HepG2 (cell line): ENCODE results near the gene APOC4. TPM values are rescaled to one million over a fixed set of nuclear protein-coding genes. Genes with fewer than 3 reads are reported as not detected.
"Not testable (repeated sequence)": the region's sequence is repeated elsewhere in the genome, so short reads cannot be mapped to it uniquely, and the experiment has no call there.

Experiments used
- ATAC-seq: fragments of 200-7000 bp; cut with Tn5 transposase; 3 replicates; pipeline ENCODE4 v1.9.1; 2020; ENCODE audit warnings: mild to moderate bottlenecking, moderate library complexity
- BruUV-seq: library from RNA; stranded (reverse); fragments of 400-500 nt; replicated peaks from 2 replicates; lab custom pipeline; 2021; lab: Mats Ljungman, UMichigan
- CTCF ChIA-PET: fragments of 300-600 bp; formaldehyde crosslinking; extraction: SDS; loops from one replicate; lab custom pipeline; 2021; ENCODE audit warnings: low total read pairs, inconsistent platforms, low intra/inter-chr PET ratio; lab: Yijun Ruan, JAX
- POLR2A ChIA-PET: fragments of 350-600 bp; sonication (Branson Sonifier 250); formaldehyde crosslinking; loops from one replicate; lab custom pipeline; 2020; ENCODE audit warnings: antibody characterized with exemption, inconsistent platforms; lab: Yijun Ruan, JAX
- DNase-seq: peaks from one replicate; pipeline ENCODE4 v3.0.0-alpha.2; 2015; ENCODE audit warnings: low spot score
- FAIRE-seq: peaks from 3 replicates; lab custom pipeline; 2011; peaks lifted over from hg19 to GRCh38; lab: Jason Lieb, UNC
- H2AFZ ChIP-seq: one replicate; pipeline ENCODE4 v1.6.1; 2011; ENCODE audit warnings: low read length, inconsistent platforms
- H3K27ac ChIP-seq: fragments of 300-600 bp; 3 replicates; pipeline ENCODE4 v1.8.0; 2011; ENCODE audit warnings: mixed run types, mild to moderate bottlenecking, mixed read lengths, low read length, inconsistent platforms; ENCODE audit not compliant: insufficient read depth; ENCODE audit errors: extremely low read length
- H3K27me3 ChIP-seq, 2 experiments: fragments of 200-600 bp in 1 of 2; 2 replicates in 1 of 2; 3 replicates in 1 of 2; pipeline versions ENCODE4 v1.6.0 to v1.8.0; 2011; ENCODE audit warnings: low read length in 2 of 2, mild to moderate bottlenecking in 2 of 2, moderate library complexity in 2 of 2, inconsistent platforms in 1 of 2; ENCODE audit not compliant: insufficient read depth in 2 of 2, control insufficient read depth in 1 of 2
- H3K36me3 ChIP-seq, 2 experiments: fragments of 200-600 bp in 1 of 2; replicated peaks in 1 of 2; 2 replicates in 1 of 2; 3 replicates in 1 of 2; pipeline versions ENCODE4 v1.5.1 to v1.8.0; 2011; ENCODE audit warnings: low read length in 2 of 2, inconsistent platforms in 1 of 2; ENCODE audit not compliant: insufficient read depth in 2 of 2, control insufficient read depth in 1 of 2
- H3K4me1 ChIP-seq: 2 replicates; pipeline ENCODE4 v1.5.1; 2012; ENCODE audit warnings: low read length, inconsistent platforms; ENCODE audit not compliant: insufficient read depth
- H3K4me2 ChIP-seq: 2 replicates; pipeline ENCODE4 v1.6.0; 2011; ENCODE audit warnings: low read depth, low read length, inconsistent platforms
- H3K4me3 ChIP-seq, 3 experiments: fragments of 200-600 bp in 1 of 3; sonication (generic), shearing (Covaris generic) in 1 of 3; replicated peaks in 1 of 3; 2 replicates each; pipeline ENCODE4 v1.5.1; 2011 to 2016; ENCODE audit warnings: low read length in 3 of 3, inconsistent platforms in 2 of 3, low read depth in 2 of 3, mild to moderate bottlenecking in 2 of 3, control low read depth in 1 of 3, mixed read lengths in 1 of 3; ENCODE audit not compliant: insufficient read depth in 1 of 3
- H3K79me2 ChIP-seq: one replicate; pipeline ENCODE4 v1.6.1; 2011; ENCODE audit warnings: low read length, inconsistent platforms; ENCODE audit not compliant: insufficient read depth
- H3K9ac ChIP-seq: 2 replicates; pipeline ENCODE4 v1.6.0; 2011; ENCODE audit warnings: mild to moderate bottlenecking, low read depth, low read length, inconsistent platforms; ENCODE audit not compliant: insufficient read depth
- H3K9me3 ChIP-seq: 2 replicates; pipeline ENCODE4 v1.5.1; 2012; ENCODE audit warnings: mild to moderate bottlenecking, low read length
- H4K20me1 ChIP-seq: 2 replicates; pipeline ENCODE4 v1.6.0; 2011; ENCODE audit warnings: inconsistent platforms, mild to moderate bottlenecking, low read length, moderate library complexity; ENCODE audit not compliant: insufficient read depth
- KLF9 ChIP-seq: IDR thresholded peaks from 2 replicates; pipeline ENCODE4 v1.6.1; 2016; ENCODE audit warnings: low read depth
- NFATC3 ChIP-seq: sonication (generic); formaldehyde crosslinking; IDR thresholded peaks from 2 replicates; pipeline ENCODE4 v1.5.1; 2020; ENCODE audit warnings: mild to moderate bottlenecking, missing genetic modification reagents
- SKIL ChIP-seq: sonication (generic); formaldehyde crosslinking; IDR thresholded peaks from 2 replicates; pipeline ENCODE4 v1.8.0; 2022; ENCODE audit warnings: missing genetic modification reagents, mild to moderate bottlenecking, moderate library complexity, borderline replicate concordance
- ZFP36 ChIP-seq: fragments of 150-350 bp; IDR thresholded peaks from 2 replicates; pipeline ENCODE4 v1.6.1; 2018; ENCODE audit warnings: borderline replicate concordance, low read length, low read depth; ENCODE audit not compliant: partially characterized antibody
- ZNF724P ChIP-seq: sonication (generic); formaldehyde crosslinking; IDR thresholded peaks from 2 replicates; pipeline ENCODE4 v1.8.0; 2022; ENCODE audit warnings: missing genetic modification reagents, borderline replicate concordance
- ZUFSP ChIP-seq: sonication (generic); formaldehyde crosslinking; IDR thresholded peaks from 2 replicates; pipeline ENCODE4 v1.9.0; 2021; ENCODE audit warnings: missing genetic modification reagents, mild to moderate bottlenecking, borderline replicate concordance
- WGBS: methylation state at CpG from one replicate; pipeline ENCODE4 v1.1.6; 2017; ENCODE audit warnings: low lambda C conversion rate; 5-methylcytosine and 5-hydroxymethylcytosine counted together
- in situ Hi-C: cut with HindIII; loops from 2 replicates; pipeline ENCODE4 v1.10.0; 2017; ENCODE audit warnings: low pct_unique_long_range_greater_than_20kb; ENCODE audit not compliant: extremely low pct_ligation_motif_present
- intact Hi-C: fragments of 100-400 bp; cut with micrococcal nuclease; formaldehyde crosslinking; loops from one replicate; pipeline ENCODE4 v1.10.0; 2022; ENCODE audit not compliant: unreplicated experiment
- polyA plus RNA-seq, 8 experiments: library from polyadenylated mRNA; depleted of rRNA in 3 of 8; stranded (reverse) in 7 of 8; unstranded in 1 of 8; fragments of >200 nt; fragmentation: Illumina TruSeq in 4 of 8; extraction: Trizol in 4 of 8; gene quantifications; 2 replicates each; pipeline versions ENCODE4 v1.2.1 to v1.2.3, GENCODE V29; 2011 to 2016; ENCODE audit warnings: low read depth in 4 of 8, missing spikeins in 1 of 8, mixed read lengths in 1 of 8; ENCODE audit not compliant: insufficient read depth in 1 of 8
- total RNA-seq, 5 experiments: library from RNA; depleted of rRNA; stranded (reverse); fragments of >200 nt; fragmentation: Illumina TruSeq; extraction: Trizol; gene quantifications; 2 replicates each; pipeline ENCODE4 v1.2.3, GENCODE V29; 2016; ENCODE audit warnings: low read depth in 1 of 5
- TF ChIP-seq, protein P1 (sequence below): fragments of 450-650 bp; IDR thresholded peaks from 2 replicates; pipeline ENCODE4 v1.6.1; 2017; ENCODE audit warnings: mild to moderate bottlenecking
- TF ChIP-seq, protein P2 (sequence below): sonication (generic); formaldehyde crosslinking; IDR thresholded peaks from 2 replicates; pipeline ENCODE4 v1.5.0; 2020; ENCODE audit warnings: mild to moderate bottlenecking, missing genetic modification reagents

The APOC4 gene
- total and polyA plus RNA-seq, 2 of the 13 experiments (the other 11 are each of a cell fraction or from before 2014, with no cell fraction given) = 0.46 TPM; not detected in 1

GRCh38 chr19:44969437-44969836 lies 27.4 kb downstream of the APOC4 start:
- no peaks in the 10 kb centered on the region for H3K79me2 ChIP-seq
- H3K27me3 ChIP-seq = no peaks in the 10 kb centered on the region
- no peak overlapping the region for H3K4me3 ChIP-seq
- no peaks in the 10 kb centered on the region for H3K9me3 ChIP-seq
- BruUV-seq = no TSS peak
- no peak overlapping the region for H2AFZ ChIP-seq
- H3K36me3 ChIP-seq = peaks cover 17 to 42% of the 10 kb centered on the region in 2 experiments; a peak in 4 of 5 replicates
- H3K4me1 ChIP-seq = peaks cover 7% of the 10 kb centered on the region
- WGBS = 93% methylated on average over 5 of the region's 5 CpGs
- H3K4me2 ChIP-seq = no peak overlapping the region
- intact Hi-C loops = no loop called here
- POLR2A ChIA-PET = no interaction called here
- CTCF ChIA-PET = no interaction called here
- DNase-seq = no peak
- H4K20me1 ChIP-seq = no peaks in the 10 kb centered on the region
- TF ChIP-seq KLF9 = no peak
- no peak for TF ChIP-seq ZFP36
- TF ChIP-seq ZUFSP (CRISPR knock-in tag) = no peak
- TF ChIP-seq, protein P1, sequence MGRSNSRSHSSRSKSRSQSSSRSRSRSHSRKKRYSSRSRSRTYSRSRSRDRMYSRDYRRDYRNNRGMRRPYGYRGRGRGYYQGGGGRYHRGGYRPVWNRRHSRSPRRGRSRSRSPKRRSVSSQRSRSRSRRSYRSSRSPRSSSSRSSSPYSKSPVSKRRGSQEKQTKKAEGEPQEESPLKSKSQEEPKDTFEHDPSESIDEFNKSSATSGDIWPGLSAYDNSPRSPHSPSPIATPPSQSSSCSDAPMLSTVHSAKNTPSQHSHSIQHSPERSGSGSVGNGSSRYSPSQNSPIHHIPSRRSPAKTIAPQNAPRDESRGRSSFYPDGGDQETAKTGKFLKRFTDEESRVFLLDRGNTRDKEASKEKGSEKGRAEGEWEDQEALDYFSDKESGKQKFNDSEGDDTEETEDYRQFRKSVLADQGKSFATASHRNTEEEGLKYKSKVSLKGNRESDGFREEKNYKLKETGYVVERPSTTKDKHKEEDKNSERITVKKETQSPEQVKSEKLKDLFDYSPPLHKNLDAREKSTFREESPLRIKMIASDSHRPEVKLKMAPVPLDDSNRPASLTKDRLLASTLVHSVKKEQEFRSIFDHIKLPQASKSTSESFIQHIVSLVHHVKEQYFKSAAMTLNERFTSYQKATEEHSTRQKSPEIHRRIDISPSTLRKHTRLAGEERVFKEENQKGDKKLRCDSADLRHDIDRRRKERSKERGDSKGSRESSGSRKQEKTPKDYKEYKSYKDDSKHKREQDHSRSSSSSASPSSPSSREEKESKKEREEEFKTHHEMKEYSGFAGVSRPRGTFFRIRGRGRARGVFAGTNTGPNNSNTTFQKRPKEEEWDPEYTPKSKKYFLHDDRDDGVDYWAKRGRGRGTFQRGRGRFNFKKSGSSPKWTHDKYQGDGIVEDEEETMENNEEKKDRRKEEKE = no peak
- no peak for TF ChIP-seq NFATC3 (CRISPR knock-in tag)
- TF ChIP-seq SKIL (CRISPR knock-in tag) = no peak
- no peak for TF ChIP-seq ZNF724P (CRISPR knock-in tag)
- TF ChIP-seq, protein P2, sequence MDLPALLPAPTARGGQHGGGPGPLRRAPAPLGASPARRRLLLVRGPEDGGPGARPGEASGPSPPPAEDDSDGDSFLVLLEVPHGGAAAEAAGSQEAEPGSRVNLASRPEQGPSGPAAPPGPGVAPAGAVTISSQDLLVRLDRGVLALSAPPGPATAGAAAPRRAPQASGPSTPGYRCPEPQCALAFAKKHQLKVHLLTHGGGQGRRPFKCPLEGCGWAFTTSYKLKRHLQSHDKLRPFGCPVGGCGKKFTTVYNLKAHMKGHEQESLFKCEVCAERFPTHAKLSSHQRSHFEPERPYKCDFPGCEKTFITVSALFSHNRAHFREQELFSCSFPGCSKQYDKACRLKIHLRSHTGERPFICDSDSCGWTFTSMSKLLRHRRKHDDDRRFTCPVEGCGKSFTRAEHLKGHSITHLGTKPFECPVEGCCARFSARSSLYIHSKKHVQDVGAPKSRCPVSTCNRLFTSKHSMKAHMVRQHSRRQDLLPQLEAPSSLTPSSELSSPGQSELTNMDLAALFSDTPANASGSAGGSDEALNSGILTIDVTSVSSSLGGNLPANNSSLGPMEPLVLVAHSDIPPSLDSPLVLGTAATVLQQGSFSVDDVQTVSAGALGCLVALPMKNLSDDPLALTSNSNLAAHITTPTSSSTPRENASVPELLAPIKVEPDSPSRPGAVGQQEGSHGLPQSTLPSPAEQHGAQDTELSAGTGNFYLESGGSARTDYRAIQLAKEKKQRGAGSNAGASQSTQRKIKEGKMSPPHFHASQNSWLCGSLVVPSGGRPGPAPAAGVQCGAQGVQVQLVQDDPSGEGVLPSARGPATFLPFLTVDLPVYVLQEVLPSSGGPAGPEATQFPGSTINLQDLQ (CRISPR knock-in tag) = no peak
- ATAC-seq = no peak
- no peak overlapping the region for H3K27ac ChIP-seq
- no peak overlapping the region for H3K9ac ChIP-seq
- no peak for FAIRE-seq
- in situ Hi-C loops = no loop called here

DNA sequence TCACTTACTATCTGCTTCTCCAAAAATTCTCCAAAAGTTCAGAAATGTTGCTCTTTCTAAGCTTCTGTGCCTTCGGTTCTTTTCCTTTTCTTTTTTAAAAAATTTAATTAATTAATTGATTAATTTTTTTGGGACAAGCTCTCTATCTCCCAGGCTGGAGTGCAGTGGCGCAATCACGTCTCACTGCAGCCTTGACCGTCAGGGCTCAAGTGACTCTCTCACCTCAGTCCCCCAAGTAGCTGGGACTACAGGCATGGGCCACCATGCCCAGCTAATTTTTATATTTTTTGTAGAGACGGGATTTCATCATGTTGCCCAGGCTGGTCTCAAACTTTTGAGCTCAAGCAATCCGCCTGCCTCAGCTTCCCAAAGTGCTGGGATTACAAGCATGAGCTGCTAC lies 29.4 kb downstream of the APOC4 start:
- POLR2A ChIA-PET, BruUV-seq, intact Hi-C loops, in situ Hi-C loops, CTCF ChIA-PET, DNase-seq, H3K4me2 ChIP-seq, ATAC-seq, H3K27me3 ChIP-seq, H3K9ac ChIP-seq, H3K79me2 ChIP-seq, FAIRE-seq, H3K9me3 ChIP-seq, H4K20me1 ChIP-seq, H3K4me3 ChIP-seq, H3K27ac ChIP-seq, H2AFZ ChIP-seq: not testable (repeated sequence)
- H3K36me3 ChIP-seq = peaks cover 23 to 54% of the 10 kb centered on the region in 2 experiments
- H3K4me1 ChIP-seq = peaks cover 18% of the 10 kb centered on the region
- WGBS = 99% methylated on average over 6 of the region's 6 CpGs
